HG02678 (cell line): ENCODE measurements around the gene SLK.

Experiments used
- ATAC-seq: cut with Tn5 transposase; IDR thresholded peaks from one replicate; pipeline ENCODE4 v1.9.1; 2021; ENCODE audit warnings: mild to moderate bottlenecking, moderate library complexity; ENCODE audit not compliant: unreplicated experiment

The SLK gene

DNA sequence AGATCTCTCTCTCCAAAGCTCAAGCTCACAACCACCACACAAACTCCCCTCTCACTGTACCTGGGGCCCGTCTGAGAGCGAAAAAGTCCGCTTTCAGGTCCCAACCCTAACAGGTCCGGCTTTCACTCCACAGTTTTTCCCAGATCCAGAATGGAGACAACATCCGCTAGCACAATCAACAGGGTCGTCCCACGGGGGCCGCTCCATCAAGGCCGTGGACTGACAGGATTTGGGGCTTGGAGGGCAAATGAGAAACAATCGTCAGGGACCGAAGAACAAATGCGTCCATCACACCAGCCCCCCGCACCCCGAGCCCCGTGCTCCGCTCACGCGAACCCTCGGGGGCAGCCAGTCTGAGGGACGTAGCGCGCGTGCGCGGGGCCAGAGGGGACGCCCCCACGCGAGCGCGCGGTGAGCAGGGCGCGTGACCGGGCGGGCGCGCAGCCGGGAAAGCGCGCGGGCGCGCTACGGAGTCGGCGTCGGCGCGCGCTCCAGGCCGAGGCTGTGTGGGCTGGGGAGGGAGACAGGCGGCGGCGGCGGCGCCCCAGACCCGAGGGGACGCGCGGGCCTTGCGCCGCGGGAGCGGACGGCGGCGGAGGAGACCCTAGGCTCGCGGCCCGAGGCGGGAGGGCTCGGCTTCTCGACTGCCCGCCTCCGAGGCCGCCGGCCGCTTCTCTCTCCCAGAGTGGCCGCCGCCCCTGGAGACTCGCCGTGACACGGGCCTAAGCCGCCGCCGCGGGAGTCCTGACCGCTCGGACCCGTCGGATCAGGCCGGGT, at the start of gene SLK:
Gene SLK (plus strand): TSS at position 470 of the 777 bp plus-strand sequence. CDS start 606 bp downstream, outside the sequence.
- peak; percentile 81 for ATAC-seq

DNA sequence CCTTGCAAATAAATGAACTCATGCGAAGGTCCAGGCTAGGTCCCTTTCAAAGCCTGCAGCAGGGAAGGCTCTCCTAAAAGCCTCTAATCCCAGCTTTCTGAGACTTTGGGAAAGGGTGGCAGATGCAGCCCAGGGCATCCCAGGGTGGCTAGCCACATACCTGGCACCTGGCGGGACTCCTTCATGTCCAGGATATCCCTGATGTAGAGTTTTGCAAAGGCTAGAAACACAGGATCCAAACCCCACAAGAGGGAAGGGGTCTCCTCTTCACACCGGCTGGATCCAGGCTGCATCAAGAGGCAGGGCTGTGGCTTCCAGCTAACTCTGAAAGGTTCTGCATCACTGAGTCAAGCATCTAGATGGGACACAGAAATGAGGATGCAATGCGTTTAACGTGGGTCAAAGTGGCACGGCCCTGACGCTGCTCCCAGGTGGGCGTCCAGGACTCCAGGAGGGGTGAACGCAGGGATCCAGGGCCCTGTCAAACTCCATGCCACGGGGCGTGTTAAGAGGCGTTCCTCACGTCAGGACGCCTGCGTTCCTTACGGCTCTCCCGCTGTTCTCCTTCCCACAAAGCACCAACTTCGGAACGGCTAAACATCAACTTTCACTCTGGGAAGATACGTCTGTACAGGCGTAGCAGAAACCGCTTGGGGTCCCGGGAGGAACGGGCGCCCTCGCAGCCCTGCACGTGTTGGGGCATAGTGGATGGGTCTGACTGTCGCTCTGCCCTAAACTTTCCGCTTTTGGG, 49.5 kb upstream of the SLK start:
- peak; percentile 2 for ATAC-seq

DNA sequence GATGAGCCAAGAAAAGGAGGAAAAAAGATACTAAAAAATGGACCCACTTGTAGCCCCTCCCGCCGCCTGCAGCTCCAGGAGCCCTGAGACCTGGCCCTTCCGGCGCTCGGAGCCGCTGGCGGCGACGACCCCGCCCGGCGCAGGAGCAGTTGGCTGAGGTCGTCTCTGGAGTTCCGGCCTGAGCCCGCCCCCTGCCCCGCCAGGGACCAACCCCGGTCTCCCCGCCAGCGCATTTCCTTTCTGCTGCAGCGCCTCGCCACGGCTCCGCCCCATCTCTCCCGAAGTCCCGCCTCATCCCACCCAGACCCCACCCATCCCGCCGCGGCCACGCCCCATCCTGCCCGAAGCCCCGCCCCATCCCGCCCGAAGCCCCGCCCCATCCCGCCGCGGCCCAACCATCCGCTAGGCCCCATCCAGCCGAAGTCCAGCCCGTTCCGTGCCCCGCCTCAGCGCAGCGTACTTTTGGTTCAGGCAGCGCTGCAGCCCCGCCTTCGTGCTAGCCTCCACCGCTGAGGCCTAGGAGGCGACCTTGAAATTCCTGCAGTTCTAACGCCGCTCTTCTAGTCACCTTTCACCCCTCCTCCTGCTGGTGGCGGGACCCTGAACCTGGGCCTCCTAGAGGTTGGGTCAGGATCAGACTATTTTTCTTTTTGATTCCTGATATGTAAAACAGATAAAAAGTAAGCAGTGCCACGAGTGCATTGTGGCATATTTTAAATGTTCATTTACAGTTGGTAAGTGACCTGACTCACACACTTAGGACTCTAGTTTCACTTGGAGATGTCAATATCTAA, 48.7 kb upstream of the SLK start, which contains the start of gene STN1:
Gene STN1 (minus strand): TSS at position 132 of the 794 bp plus-strand sequence. CDS start 590 bp downstream, outside the sequence.
- peak; percentile 89 for ATAC-seq

DNA sequence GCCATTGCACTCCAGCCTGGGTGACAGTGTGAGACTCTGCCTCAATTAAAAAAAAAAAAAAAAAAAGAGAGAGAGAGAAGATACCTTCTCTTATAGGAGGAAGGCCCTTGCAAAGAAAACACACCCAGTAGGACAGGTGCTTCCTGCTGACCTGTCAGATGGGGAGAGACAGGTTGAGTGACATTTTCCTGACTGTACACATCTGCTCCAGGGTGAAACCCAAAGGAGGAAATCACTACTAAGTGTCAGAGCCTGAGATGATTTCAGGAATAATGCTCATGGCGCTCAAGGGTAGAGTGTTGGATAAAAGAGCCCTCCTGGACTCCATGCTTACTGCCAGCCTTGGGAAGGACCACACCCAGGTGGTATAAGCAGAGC, 47.3 kb upstream of the SLK start:
- no peak for ATAC-seq

DNA sequence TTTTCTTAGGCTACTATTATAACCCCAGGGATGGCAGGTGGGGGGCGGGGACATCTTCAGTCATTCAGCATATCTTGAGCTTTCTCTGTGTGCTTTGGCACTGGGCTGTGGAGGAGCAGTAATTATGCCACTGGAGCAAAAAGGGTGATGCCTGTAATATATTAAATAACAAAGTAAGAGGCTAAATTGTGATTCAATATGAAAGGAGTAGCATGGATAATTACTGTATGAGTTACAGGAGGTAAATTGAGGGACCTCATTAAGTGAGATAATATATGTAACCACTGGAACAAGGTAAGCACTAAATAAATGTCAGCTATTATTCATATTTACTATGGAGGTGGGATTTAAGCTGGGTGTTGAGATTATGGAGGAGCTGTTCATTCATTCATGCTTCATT, 45.7 kb upstream of the SLK start:
- no peak for ATAC-seq

DNA sequence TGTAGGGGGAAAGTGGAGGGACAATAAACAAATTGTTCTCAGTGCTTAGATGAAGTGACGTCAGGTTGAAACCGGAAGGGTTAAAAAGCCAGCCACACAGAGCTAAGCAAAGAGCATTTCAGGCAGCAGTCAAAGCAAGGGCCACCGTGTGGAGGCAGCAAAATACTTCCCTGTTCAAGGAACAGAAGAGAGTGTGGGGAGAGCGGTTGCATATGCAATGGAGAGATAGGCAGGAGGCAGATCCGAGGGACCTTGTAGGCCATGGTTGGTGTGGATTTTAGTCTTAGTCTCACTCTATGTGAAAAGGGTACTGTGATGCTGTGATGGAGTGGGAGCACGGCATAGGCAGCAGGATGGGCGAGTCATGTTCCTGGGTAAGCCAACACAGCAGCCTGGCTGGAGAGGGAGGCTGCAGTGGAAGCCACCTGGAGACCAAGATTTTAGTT, 45.2 kb upstream of the SLK start:
- ATAC-seq, result no peak

GRCh38 chr10:103922659-103923058, 44.3 kb upstream of the SLK start:
- no peak for ATAC-seq

GRCh38 chr10:103923502-103923901, 43.4 kb upstream of the SLK start:
- no peak for ATAC-seq

DNA sequence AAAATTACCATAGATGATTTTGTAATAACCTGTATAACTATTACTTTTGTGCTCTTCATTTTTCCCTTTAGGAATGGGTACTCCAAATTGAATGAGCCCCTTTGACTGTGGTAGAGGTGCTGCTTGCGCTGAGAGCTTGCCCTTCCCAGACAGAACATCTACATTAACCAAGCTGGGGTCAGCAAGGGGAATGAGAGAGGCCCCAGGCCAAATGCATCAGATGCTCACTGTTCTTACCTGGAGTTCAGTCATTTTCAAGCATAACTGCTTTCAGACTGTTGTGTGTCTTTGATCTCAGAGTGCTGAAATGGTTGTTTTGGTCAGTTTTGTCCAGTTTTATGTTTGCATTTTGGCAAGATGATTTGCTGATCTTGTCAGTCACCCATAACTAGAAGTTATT, 41.3 kb upstream of the SLK start:
- no peak for ATAC-seq

DNA sequence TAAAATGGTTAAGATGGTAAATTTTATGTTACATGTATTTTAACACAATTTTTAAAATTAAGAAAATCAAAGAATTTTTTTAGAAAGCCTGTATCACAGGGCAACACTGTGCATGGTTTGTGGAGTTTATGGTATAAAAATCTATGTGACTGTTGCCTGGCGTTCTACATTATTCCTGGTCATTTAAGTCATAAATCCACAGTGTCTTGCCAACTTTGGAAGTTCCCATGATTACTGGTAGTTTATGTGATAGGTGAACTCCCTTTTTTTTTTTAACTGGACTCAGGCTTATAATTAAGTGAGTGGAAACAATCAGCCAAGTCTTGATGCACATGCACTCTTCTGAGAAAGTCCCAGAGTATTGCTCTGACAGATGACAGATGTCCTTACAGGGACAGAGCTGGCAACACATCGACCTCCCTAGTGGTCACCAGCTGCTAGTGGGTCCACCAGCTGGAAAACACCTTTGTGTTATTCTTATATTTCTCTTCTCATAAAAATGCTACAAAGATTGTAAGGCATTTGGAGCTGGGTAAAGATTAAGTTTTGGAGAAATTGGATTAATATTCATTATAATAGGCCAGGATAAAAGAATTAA, 40.1 kb upstream of the SLK start:
- no peak for ATAC-seq

DNA sequence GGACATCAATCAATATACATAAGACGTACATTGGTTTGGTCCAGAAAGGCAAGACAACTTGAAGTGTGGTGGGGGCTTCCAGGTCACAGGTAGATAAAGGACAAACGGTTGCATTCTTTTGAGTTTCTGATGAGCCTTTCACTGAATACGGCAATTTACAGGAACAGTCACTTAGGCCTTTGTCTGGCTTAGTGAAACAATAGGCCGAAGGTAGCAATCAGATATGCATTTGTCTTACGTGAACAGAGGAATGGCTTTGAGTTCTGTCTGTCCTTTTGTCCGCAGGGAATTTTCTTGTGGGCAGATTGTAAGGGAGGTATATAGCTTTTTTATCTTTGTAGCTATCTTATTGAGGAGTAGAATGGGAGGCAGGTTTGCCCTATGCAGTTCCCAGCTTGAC, 38.2 kb upstream of the SLK start:
- no peak for ATAC-seq

DNA sequence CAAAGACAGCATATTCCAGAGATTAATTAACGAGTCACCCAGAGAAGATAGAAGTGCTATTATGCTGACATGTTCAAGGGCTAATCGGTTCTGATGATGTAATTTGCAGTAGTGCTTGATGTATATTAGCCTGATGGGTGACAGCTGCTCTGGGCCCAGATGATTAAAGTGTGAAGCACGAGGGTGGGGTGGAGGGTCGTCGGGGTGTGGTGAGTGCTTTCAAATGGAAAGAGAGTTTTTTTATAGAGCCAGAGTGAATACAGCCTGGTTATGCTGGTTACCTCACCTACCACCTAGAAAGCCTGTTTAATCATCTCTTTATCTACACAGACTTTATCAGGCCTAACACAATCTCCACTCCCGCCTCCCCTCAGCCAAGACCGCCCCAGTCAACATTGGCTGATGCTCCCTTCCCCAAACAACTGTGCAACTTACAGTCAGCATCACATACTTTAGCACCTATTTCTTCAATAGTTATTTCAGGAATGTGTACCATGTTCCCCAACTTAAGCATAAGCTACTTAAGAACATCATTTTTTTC, 37.5 kb upstream of the SLK start:
- no peak for ATAC-seq

DNA sequence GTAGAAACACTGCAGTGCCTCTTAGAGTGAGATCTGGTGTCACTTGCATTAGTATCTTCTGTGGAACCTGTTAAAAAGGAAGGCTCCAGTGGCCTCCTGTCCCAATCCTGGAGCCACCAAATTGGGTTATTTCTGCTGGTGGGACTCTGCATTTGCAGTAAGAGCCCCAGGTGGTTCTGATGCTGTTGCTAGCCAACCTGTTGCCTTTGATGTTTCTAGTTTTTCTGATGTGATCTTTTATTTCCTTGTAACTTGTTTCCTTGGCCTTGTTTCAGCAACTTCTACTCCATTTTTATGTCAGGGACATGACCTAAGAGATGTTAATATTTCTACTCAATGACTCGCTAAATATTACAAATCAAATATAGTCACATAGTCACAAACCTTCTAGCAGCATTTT, 36.5 kb upstream of the SLK start:
- no peak for ATAC-seq

DNA sequence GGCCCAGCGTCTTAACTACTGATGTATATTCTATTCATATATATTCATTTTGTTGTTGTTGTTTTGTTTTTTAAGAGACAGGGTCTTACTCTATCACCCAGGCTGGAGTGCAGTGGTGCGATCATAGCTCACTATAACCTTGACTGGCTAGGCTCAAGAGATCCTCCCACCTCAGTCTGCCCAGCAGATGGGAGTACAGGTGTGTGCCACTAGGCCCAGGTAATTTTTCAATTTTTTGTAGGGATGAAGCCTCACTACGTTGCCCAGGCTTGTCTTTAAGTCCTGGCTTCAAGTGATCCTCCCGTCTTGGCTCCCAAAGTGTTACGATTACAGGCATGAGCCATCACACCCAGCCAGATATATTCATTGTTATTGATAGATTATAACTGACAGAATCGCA, 36.1 kb upstream of the SLK start:
- no peak for ATAC-seq

DNA sequence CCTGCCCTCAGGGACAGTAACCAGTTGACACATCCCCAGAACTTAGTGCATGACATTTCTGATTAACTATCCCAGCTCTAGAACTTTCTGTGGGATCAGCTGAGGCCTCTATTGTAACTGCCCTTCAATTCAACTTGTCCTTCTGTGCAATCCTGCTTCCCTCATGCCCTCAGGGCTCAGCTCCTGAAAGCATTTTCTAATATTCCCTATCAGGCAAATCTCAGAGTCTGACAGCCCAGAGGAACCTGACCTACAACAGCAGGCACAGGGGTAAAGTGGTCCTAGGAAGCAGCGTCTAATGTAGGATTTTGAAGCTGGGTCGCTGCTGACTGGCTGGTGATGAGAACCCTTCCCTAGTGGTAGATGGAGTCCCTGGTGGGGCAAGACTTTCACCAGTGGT, 35.3 kb upstream of the SLK start:
- ATAC-seq, result no peak

DNA sequence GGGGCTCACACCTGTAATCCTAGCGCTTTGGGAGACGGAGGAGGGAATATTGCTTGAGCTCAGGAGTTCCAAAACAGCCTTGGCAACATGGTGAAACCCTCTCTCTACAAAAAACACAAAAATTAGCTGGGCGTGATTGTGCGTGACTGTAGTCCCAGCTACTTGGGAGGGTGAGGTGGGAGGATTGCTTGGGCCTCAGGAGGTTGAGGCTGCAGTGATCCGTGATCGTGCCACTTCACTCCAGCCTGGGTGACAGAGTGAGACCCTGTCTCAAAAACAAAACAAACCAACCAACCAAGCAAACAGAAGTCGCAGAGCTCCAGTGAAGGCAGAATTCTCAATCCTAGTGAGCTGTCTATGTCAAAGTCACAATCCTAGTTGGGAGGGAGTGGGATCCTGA, 34.7 kb upstream of the SLK start:
- no peak for ATAC-seq

DNA sequence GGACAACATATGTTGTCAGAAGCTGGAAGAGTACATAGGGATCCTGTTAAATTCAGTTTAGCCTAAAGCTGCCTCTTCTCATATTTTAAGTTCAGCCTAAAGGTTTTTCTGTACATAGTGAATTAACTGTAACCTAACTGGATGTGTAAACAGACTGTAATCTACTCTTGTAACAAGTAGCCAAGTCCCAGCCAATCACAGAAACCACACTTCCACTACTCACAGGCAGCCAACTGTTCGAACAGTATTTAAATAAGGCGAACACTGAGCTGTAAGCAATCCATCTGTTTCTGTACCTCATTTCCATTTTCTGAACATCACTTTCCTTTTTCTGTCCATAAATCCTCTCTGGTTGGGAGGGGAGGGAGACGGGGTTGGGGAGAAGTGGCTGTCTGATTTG, 34.0 kb upstream of the SLK start:
- ATAC-seq, result no peak

DNA sequence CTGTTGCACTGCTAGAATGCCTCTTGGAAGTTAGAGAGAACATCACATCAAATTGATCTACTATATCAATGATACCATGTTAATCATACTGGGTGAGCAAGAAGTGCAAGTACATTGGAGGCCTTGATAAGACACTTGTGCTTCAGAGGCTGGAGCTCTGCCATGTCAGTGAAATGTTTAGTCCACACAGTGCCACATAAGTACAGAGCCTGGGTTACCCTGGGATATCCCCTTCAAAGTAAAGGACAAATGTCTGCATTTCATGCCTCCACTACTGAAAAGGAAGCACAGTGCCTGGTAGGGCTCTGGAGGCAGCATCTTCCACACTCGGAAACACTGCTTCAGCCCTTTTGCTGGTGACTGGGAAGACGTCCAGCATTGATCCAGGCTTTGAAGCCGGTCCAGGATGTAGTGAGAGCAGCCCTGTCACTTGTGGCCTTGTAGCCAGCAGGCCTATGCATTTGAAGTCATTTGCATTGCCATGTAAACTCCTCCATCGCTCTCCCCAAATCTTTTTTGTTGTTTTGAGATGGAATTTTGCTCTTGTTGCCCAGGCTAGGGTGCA, 33.3 kb upstream of the SLK start:
- no peak for ATAC-seq

GRCh38 chr10:103934308-103934707, 32.6 kb upstream of the SLK start:
- no peak for ATAC-seq

DNA sequence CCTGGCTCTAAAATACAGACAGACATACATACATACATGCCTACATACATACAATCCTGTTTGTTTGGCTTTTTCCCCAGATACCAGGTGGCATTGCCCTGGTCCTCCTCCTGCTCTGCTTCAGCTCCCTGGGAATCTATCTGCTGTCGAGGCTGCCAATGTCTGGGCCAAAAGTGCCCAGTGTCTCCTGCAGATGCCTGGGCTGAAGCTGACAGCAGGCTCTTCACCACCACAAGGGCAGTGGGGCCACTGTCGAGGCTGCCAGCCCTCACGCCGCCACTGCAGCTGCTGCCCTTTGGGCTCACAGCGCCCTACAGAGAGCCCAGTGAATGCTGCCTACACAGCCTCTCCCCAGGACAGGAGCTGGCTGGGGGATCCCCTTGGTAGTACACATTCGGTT, 30.9 kb upstream of the SLK start:
- no peak for ATAC-seq
